Sigmoid colon (tissue), 4 donors: Measurements from ENCODE around the gene WHRN.

Experiments
- CTCF ChIP-seq, 4 experiments: fragments of 450-650 bp in 3 of 4; fragments of 200-600 bp in 1 of 4; IDR thresholded peaks; one replicate each; pipeline ENCODE4 v1.5.1; 2016 to 2019; ENCODE audit warnings: antibody characterized with exemption in 4 of 4, mild to moderate bottlenecking in 3 of 4, moderate library complexity in 2 of 4
- EP300 ChIP-seq, 4 donors: sonication (generic); formaldehyde crosslinking; IDR thresholded peaks; one replicate each; pipeline ENCODE4 v1.6.1; 2017; ENCODE audit warnings: antibody characterized with exemption in 4 of 4
- POLR2A ChIP-seq, 2 donors: fragments of 450-650 bp; IDR thresholded peaks; one replicate each; pipeline ENCODE4 v1.6.1; 2016; ENCODE audit warnings: antibody characterized with exemption in 2 of 2, mild to moderate bottlenecking in 2 of 2, moderate library complexity in 2 of 2

- TF ChIP-seq CTCF (IDR thresholded peaks at IDR 0.05): peak; percentile 56 to 78 (median 72)
- TF ChIP-seq POLR2A (IDR thresholded peaks at IDR 0.05): no peak
- no peak for TF ChIP-seq EP300 (IDR thresholded peaks at IDR 0.05)
These were observed 99.8 kb downstream of the WHRN start for GRCh38 chr9:114405294-114406034.
